Uterus (tissue), 4 donors: ENCODE results near the gene CDC42SE1. TPM values are rescaled to one million over a fixed set of nuclear protein-coding genes. Genes with fewer than 3 reads are reported as not detected.
A peak's percentile ranks its signal among the peaks of the same experiment; 100 is the strongest.

ENCODE experiments used
- DNase-seq, 2 donors: peaks; one replicate each; pipeline ENCODE4 v3.0.0-alpha.2; 2019 to 2020
- H3K27ac ChIP-seq, 2 donors: fragments of 200-600 bp; sonication (generic); 1 replicate in 1 of 2; 2 replicates in 1 of 2; pipeline ENCODE4 v1.5.1; 2016 to 2018
- H3K27me3 ChIP-seq, 2 donors: fragments of 200-600 bp; sonication (generic); one replicate each; pipeline ENCODE4 v1.5.1; 2018 to 2019; ENCODE audit warnings: control low read depth in 1 of 2
- H3K36me3 ChIP-seq, 2 donors: fragments of 200-600 bp; sonication (generic); one replicate each; pipeline ENCODE4 v1.5.1; 2019; ENCODE audit warnings: control low read depth in 1 of 2
- H3K4me1 ChIP-seq, 2 donors: fragments of 200-600 bp; sonication (generic); one replicate each; pipeline ENCODE4 v1.5.1; 2018 to 2019; ENCODE audit warnings: control low read depth in 1 of 2
- H3K4me3 ChIP-seq, 2 donors: fragments of 200-600 bp; sonication (generic); 1 replicate in 1 of 2; 2 replicates in 1 of 2; pipeline ENCODE4 v1.5.1; 2018 to 2019; ENCODE audit warnings: mild to moderate bottlenecking in 1 of 2
- H3K9me3 ChIP-seq, 2 donors: fragments of 200-600 bp; sonication (generic); one replicate each; pipeline ENCODE4 v1.5.1; 2019; ENCODE audit warnings: control low read depth in 1 of 2
- POLR2A ChIP-seq, 2 donors: fragments of 450-650 bp; IDR thresholded peaks; one replicate each; pipeline ENCODE4 v1.6.1; 2016; ENCODE audit warnings: antibody characterized with exemption in 2 of 2, mild to moderate bottlenecking in 1 of 2, moderate library complexity in 1 of 2
- intact Hi-C: fragments of 100-400 bp; cut with DNase I; formaldehyde crosslinking; loops from one replicate; pipeline ENCODE4 v1.15.1; 2023; ENCODE audit warnings: low total_unique reads
- total RNA-seq, 4 donors: library from RNA; depleted of rRNA in 3 of 4; stranded (reverse); fragments of >200 nt in 3 of 4; gene quantifications; one replicate each; pipeline versions ENCODE4 v1.1.0 to v1.2.4, GENCODE V29; 2014 to 2023
- TF ChIP-seq, protein P1 (sequence below), 4 experiments: fragments of 200-600 bp in 2 of 4; fragments of 450-650 bp in 2 of 4; sonication (generic) in 2 of 4; IDR thresholded peaks; one replicate each; pipeline ENCODE4 v1.5.1; 2016 to 2019; ENCODE audit warnings: antibody characterized with exemption in 4 of 4, mild to moderate bottlenecking in 2 of 4, moderate library complexity in 1 of 4
- donor health status: DM: yes; HTN: yes; CAD: no.

CDC42SE1 gene
- total RNA-seq, 4 donors from 2014 or later, result 21.5 to 80.8 (median 39.4) TPM

GRCh38 chr1:151032164-151032563 is 27.3 kb downstream of the CDC42SE1 start:
- no peak for TF ChIP-seq POLR2A (IDR thresholded peaks at IDR 0.05)
- TF ChIP-seq, protein P1, sequence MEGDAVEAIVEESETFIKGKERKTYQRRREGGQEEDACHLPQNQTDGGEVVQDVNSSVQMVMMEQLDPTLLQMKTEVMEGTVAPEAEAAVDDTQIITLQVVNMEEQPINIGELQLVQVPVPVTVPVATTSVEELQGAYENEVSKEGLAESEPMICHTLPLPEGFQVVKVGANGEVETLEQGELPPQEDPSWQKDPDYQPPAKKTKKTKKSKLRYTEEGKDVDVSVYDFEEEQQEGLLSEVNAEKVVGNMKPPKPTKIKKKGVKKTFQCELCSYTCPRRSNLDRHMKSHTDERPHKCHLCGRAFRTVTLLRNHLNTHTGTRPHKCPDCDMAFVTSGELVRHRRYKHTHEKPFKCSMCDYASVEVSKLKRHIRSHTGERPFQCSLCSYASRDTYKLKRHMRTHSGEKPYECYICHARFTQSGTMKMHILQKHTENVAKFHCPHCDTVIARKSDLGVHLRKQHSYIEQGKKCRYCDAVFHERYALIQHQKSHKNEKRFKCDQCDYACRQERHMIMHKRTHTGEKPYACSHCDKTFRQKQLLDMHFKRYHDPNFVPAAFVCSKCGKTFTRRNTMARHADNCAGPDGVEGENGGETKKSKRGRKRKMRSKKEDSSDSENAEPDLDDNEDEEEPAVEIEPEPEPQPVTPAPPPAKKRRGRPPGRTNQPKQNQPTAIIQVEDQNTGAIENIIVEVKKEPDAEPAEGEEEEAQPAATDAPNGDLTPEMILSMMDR (IDR thresholded peaks at IDR 0.05), result no peak
- no peak overlapping the region for H3K4me3 ChIP-seq
- no peaks in the 10 kb centered on the region for H3K9me3 ChIP-seq
- H3K36me3 ChIP-seq, result no peaks in the 10 kb centered on the region
- H3K27ac ChIP-seq, result no peak overlapping the region
- no peaks in the 10 kb centered on the region for H3K27me3 ChIP-seq
- intact Hi-C loops, result no loop called here
- DNase-seq, result no peak
- H3K4me1 ChIP-seq, result no peaks in the 10 kb centered on the region

GRCh38 chr1:151026460-151026859 is 33.0 kb downstream of the CDC42SE1 start:
- Histone ChIP-seq H3K9me3 (no peaks in the 10 kb centered on the region), H3K4me1 (no peaks in the 10 kb centered on the region), H3K36me3 (no peaks in the 10 kb centered on the region), H3K27me3 (no peaks in the 10 kb centered on the region), H3K27ac (no peak overlapping the region), H3K4me3 (no peak overlapping the region)
- intact Hi-C loops, result no loop called here
- DNase-seq, result no peak
- no peak for TF ChIP-seq POLR2A (IDR thresholded peaks at IDR 0.05)
- TF ChIP-seq, protein P1 (IDR thresholded peaks at IDR 0.05), result no peak

- Histone ChIP-seq H3K27me3 (no peaks in the 10 kb centered on the region), H3K4me1 (no peaks in the 10 kb centered on the region), H3K36me3 (no peaks in the 10 kb centered on the region), H3K9me3 (no peaks in the 10 kb centered on the region), H3K27ac (peak overlapping the region; percentile 37 to 60), H3K4me3 (no peak overlapping the region)
- no peak for TF ChIP-seq POLR2A (IDR thresholded peaks at IDR 0.05)
- TF ChIP-seq, protein P1 (IDR thresholded peaks at IDR 0.05), result peak; percentile 52 to 75 (median 68)
- peak; percentile 72 to 80 for DNase-seq
- intact Hi-C loops, result no loop called here
Observed at GRCh38 chr1:151024540-151025146, 34.8 kb downstream of the CDC42SE1 start.

- Histone ChIP-seq H3K4me3 (no peak overlapping the region), H3K27ac (no peak overlapping the region), H3K36me3 (no peaks in the 10 kb centered on the region), H3K4me1 (no peaks in the 10 kb centered on the region), H3K9me3 (no peaks in the 10 kb centered on the region), H3K27me3 (no peaks in the 10 kb centered on the region)
- TF ChIP-seq, protein P1 (IDR thresholded peaks at IDR 0.05), result no peak
- no peak for TF ChIP-seq POLR2A (IDR thresholded peaks at IDR 0.05)
- no peak for DNase-seq
- intact Hi-C loops, result no loop called here
Observed at GRCh38 chr1:151013518-151013917, 45.9 kb downstream of the CDC42SE1 start.

DNA sequence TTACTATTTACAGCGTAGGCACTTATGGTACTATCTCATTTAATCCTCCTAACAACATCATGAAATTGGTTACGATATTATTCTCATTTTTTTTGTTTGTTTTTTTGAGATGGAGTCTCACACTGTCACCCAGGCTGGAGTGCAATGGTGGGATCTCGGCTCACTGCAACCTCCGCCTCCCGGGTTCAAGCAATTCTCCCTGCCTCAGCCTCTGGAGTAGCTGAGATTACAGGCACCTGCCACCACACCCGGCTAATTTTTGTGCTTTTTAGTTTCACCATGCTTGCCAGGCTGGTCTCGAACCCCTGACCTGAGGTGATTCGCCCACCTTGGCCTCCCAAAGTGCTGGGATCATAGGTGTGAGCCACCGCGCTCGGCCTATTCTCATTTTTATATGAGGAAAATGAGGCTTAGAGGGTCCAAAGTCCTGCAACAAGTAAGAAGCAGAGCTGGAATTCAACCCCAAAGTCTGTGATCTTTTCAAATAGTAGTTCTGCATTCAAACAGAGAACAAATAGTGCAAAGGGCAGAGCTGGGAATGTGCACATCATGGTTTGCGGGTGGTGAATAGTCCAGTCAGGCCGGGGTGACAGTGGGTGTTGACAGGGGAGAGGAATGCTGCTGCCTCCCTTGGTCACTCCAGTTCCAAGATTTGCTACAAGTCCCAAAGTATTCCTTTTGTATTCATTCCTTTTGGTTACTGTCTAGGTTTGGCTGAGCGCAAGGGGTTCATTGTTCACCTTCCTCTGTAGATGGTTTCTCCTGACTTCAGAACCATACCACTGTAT is 46.5 kb downstream of the CDC42SE1 start:
- Histone ChIP-seq H3K27me3 (no peaks in the 10 kb centered on the region), H3K4me3 (no peak overlapping the region), H3K27ac (no peak overlapping the region), H3K36me3 (no peaks in the 10 kb centered on the region), H3K4me1 (no peaks in the 10 kb centered on the region), H3K9me3 (no peaks in the 10 kb centered on the region)
- intact Hi-C loops, result no loop called here
- TF ChIP-seq, protein P1 (IDR thresholded peaks at IDR 0.05), result no peak
- no peak for TF ChIP-seq POLR2A (IDR thresholded peaks at IDR 0.05)
- no peak for DNase-seq
